NCI-H1694 (cell line): Measurements from ENCODE around the gene MANF.
A peak's percentile ranks its signal among the peaks of the same experiment; 100 is the strongest.

Experiments used
- DNase-seq: peaks from one replicate; lab custom pipeline; 2025; lab: John Stamatoyannopoulos, UW

The MANF gene

GRCh38 chr3:51390246-51391074 lies 5.4 kb downstream of the MANF start:
- DNase-seq = no peak

GRCh38 chr3:51391075-51391565 lies 6.0 kb downstream of the MANF start, which contains the start of gene RBM15B:
RBM15B (plus strand) TSS chr3:51391285; CDS start chr3:51391400, 115 bp downstream.
- DNase-seq = peak; percentile 40

GRCh38 chr3:51391566-51392354 lies 6.7 kb downstream of the MANF start:
- no peak for DNase-seq

GRCh38 chr3:51392355-51393133 lies 7.5 kb downstream of the MANF start:
- DNase-seq = no peak

- DNase-seq = no peak
These were observed 8.0 kb downstream of the MANF start for GRCh38 chr3:51393134-51393495.

- no peak for DNase-seq
These were observed 8.5 kb downstream of the MANF start for GRCh38 chr3:51393564-51393963.

- DNase-seq = no peak
These were observed 9.4 kb downstream of the MANF start for GRCh38 chr3:51394541-51394940.

GRCh38 chr3:51395493-51396213 lies 10.6 kb downstream of the MANF start:
- no peak for DNase-seq

- DNase-seq = no peak
These were observed 11.3 kb downstream of the MANF start for GRCh38 chr3:51396401-51396800.

GRCh38 chr3:51397392-51397791 lies 12.3 kb downstream of the MANF start:
- no peak for DNase-seq

GRCh38 chr3:51398595-51399310 lies 13.7 kb downstream of the MANF start:
- DNase-seq = no peak

GRCh38 chr3:51400166-51400565 lies 15.1 kb downstream of the MANF start:
- no peak for DNase-seq

- DNase-seq = no peak
These were observed 16.6 kb downstream of the MANF start for GRCh38 chr3:51401735-51402134.

GRCh38 chr3:51403675-51404074 lies 18.6 kb downstream of the MANF start:
- no peak for DNase-seq

GRCh38 chr3:51408021-51408420 lies 22.9 kb downstream of the MANF start:
- no peak for DNase-seq

GRCh38 chr3:51408813-51409212 lies 23.7 kb downstream of the MANF start:
- DNase-seq = no peak

- no peak for DNase-seq
These were observed 37.1 kb downstream of the MANF start for GRCh38 chr3:51422211-51422610.

GRCh38 chr3:51426921-51427320 lies 41.8 kb downstream of the MANF start:
- DNase-seq = no peak

- DNase-seq = no peak
These were observed 44.0 kb downstream of the MANF start for GRCh38 chr3:51429138-51429537.

GRCh38 chr3:51434110-51434509 lies 49.0 kb downstream of the MANF start:
- no peak for DNase-seq

GRCh38 chr3:51434746-51435327 lies 49.7 kb downstream of the MANF start:
- peak; percentile 25 for DNase-seq
